Panc1 (cell line): ENCODE measurements around the gene SLC10A7. TPM values are rescaled to one million over a fixed set of nuclear protein-coding genes. Genes with fewer than 3 reads are reported as not detected.

Source experiments
- ATAC-seq: fragments of 200-7000 bp; cut with Tn5 transposase; 2 replicates; pipeline ENCODE4 v1.9.1; 2020; ENCODE audit warnings: mild to moderate bottlenecking, moderate library complexity
- BruUV-seq: library from RNA; stranded (reverse); fragments of 400-500 nt; replicated peaks from 2 replicates; lab custom pipeline; 2021; lab: Mats Ljungman, UMichigan
- CTCF ChIA-PET: fragments of 300-600 bp; sonication (Branson Sonifier 250); formaldehyde crosslinking; loops from one replicate; lab custom pipeline; 2022; ENCODE audit warnings: antibody characterized with exemption; lab: Charles Lee
- POLR2A ChIA-PET: fragments of 300-600 bp; sonication (Branson Sonifier 250); formaldehyde crosslinking; loops from one replicate; lab custom pipeline; 2022; ENCODE audit warnings: antibody characterized with exemption; lab: Charles Lee
- DNase-seq: peaks from one replicate; pipeline ENCODE4 v3.0.0-alpha.2; 2010; ENCODE audit warnings: low read depth, low spot score
- H3K27ac ChIP-seq: 2 replicates; pipeline ENCODE4 v1.5.1; 2011; ENCODE audit warnings: mild to moderate bottlenecking, low read length, inconsistent platforms
- H3K27me3 ChIP-seq: fragments of 200-500 bp; sonication (Bioruptor generic); 2 replicates; pipeline ENCODE4 v1.6.0; 2014; ENCODE audit warnings: low read length, inconsistent platforms; ENCODE audit not compliant: control insufficient read depth, insufficient read depth
- H3K36me3 ChIP-seq: fragments of 200-500 bp; sonication (Bioruptor generic); 2 replicates; pipeline ENCODE4 v1.5.1; 2014; ENCODE audit warnings: inconsistent platforms, mild to moderate bottlenecking, low read length, moderate library complexity; ENCODE audit not compliant: control insufficient read depth, insufficient read depth
- H3K4me1 ChIP-seq: 2 replicates; pipeline ENCODE4 v1.5.1; 2011; ENCODE audit warnings: inconsistent platforms, mild to moderate bottlenecking, low read length, moderate library complexity; ENCODE audit not compliant: control insufficient read depth, insufficient read depth
- H3K4me3 ChIP-seq, 2 experiments: 2 replicates each; pipeline ENCODE4 v1.5.1; 2011 to 2012; ENCODE audit warnings: low read depth in 2 of 2, low read length in 2 of 2, mild to moderate bottlenecking in 2 of 2, inconsistent platforms in 1 of 2, moderate library complexity in 1 of 2
- H3K9me3 ChIP-seq: fragments of 200-500 bp; sonication (Bioruptor generic); 2 replicates; pipeline ENCODE4 v1.5.1; 2014; ENCODE audit warnings: low read depth, mild to moderate bottlenecking, inconsistent platforms, low read length, moderate library complexity; ENCODE audit not compliant: control insufficient read depth, insufficient read depth
- POLR2AphosphoS5 ChIP-seq: IDR thresholded peaks from 2 replicates; pipeline ENCODE4 v1.6.1; 2012; ENCODE audit warnings: mild to moderate bottlenecking, low read depth, low read length, moderate library complexity
- SIN3A ChIP-seq: IDR thresholded peaks from 2 replicates; pipeline ENCODE4 v1.6.1; 2012; ENCODE audit warnings: low read depth, mild to moderate bottlenecking, low read length, moderate library complexity, borderline replicate concordance; ENCODE audit not compliant: insufficient read depth
- in situ Hi-C: cut with HindIII; loops from 2 replicates; pipeline ENCODE4 v1.10.0; 2016; ENCODE audit warnings: low sequenced_read_pairs, low pct_unique_long_range_greater_than_20kb
- intact Hi-C: fragments of 100-400 bp; cut with micrococcal nuclease; formaldehyde crosslinking; loops from one replicate; pipeline ENCODE4 v1.10.0; 2022; ENCODE audit not compliant: unreplicated experiment
- total RNA-seq: library from RNA; stranded (reverse); gene quantifications from one replicate; pipeline ENCODE4 v1.2.1, GENCODE V29; 2021; ENCODE audit not compliant: unreplicated experiment
- TF ChIP-seq, protein P1 (sequence below): fragments of 450-650 bp; IDR thresholded peaks from 2 replicates; pipeline ENCODE4 v1.5.1; 2017; ENCODE audit warnings: mild to moderate bottlenecking
- TF ChIP-seq, protein P2 (sequence below), 2 experiments: IDR thresholded peaks; 2 replicates each; pipeline ENCODE4 v1.6.1; 2011 to 2012; ENCODE audit warnings: low read depth in 2 of 2, control low read depth in 1 of 2, low read length in 1 of 2, mild to moderate bottlenecking in 1 of 2, moderate library complexity in 1 of 2; ENCODE audit not compliant: insufficient read depth in 1 of 2

The SLC10A7 gene
- total RNA-seq, 1 experiment from 2014 or later, result 1.5 TPM

DNA sequence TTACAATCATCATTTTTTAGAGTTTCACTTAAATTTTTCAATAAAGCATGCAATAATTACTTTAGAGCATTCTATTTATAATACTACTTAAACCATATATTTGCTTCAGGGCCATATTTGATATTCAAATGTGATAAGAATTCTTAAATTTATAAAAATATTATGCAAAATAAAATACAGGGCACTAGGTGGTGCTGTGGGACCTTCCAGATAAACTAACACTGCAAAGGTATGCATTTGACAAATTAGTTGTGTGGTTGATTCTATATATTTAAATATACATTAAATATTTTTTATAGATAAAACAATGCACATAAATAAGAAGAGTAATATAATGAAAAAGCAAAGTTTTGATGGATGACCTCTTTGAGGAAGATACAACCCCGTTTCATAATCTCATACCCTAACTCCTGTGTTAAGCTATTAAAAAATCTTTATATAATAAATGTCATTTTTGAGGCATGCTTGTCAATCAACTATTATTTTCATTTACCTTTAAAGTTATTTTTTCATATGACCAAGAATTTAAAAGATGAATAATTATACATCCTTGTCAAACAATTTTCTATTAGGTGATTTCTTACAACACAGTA lies 179.0 kb downstream of the SLC10A7 start:
- POLR2A ChIA-PET, result no interaction called here
- Histone ChIP-seq H3K4me1 (no peaks in the 10 kb centered on the region), H3K9me3 (no peaks in the 10 kb centered on the region), H3K36me3 (no peaks in the 10 kb centered on the region), H3K27me3 (no peaks in the 10 kb centered on the region), H3K27ac (no peak overlapping the region), H3K4me3 (no peak overlapping the region)
- CTCF ChIA-PET, result interaction anchor here (0.6 kb wide), 1 partner anchor 155 kb away, joined by 5 read pairs; no protein-coding TSS in a partner anchor
- intact Hi-C loops, result loop anchor here (1.0 to 5.0 kb wide), 2 partner anchors 574 to 755 kb away; no protein-coding TSS in a partner anchor
- in situ Hi-C loops, result no loop called here
- DNase-seq (no peak), ATAC-seq (no peak)
- BruUV-seq, result no TSS peak
- TF ChIP-seq, protein P1, sequence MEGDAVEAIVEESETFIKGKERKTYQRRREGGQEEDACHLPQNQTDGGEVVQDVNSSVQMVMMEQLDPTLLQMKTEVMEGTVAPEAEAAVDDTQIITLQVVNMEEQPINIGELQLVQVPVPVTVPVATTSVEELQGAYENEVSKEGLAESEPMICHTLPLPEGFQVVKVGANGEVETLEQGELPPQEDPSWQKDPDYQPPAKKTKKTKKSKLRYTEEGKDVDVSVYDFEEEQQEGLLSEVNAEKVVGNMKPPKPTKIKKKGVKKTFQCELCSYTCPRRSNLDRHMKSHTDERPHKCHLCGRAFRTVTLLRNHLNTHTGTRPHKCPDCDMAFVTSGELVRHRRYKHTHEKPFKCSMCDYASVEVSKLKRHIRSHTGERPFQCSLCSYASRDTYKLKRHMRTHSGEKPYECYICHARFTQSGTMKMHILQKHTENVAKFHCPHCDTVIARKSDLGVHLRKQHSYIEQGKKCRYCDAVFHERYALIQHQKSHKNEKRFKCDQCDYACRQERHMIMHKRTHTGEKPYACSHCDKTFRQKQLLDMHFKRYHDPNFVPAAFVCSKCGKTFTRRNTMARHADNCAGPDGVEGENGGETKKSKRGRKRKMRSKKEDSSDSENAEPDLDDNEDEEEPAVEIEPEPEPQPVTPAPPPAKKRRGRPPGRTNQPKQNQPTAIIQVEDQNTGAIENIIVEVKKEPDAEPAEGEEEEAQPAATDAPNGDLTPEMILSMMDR, result peak; percentile 13; the same call in 1 of the 2 replicates
- TF ChIP-seq, protein P2, sequence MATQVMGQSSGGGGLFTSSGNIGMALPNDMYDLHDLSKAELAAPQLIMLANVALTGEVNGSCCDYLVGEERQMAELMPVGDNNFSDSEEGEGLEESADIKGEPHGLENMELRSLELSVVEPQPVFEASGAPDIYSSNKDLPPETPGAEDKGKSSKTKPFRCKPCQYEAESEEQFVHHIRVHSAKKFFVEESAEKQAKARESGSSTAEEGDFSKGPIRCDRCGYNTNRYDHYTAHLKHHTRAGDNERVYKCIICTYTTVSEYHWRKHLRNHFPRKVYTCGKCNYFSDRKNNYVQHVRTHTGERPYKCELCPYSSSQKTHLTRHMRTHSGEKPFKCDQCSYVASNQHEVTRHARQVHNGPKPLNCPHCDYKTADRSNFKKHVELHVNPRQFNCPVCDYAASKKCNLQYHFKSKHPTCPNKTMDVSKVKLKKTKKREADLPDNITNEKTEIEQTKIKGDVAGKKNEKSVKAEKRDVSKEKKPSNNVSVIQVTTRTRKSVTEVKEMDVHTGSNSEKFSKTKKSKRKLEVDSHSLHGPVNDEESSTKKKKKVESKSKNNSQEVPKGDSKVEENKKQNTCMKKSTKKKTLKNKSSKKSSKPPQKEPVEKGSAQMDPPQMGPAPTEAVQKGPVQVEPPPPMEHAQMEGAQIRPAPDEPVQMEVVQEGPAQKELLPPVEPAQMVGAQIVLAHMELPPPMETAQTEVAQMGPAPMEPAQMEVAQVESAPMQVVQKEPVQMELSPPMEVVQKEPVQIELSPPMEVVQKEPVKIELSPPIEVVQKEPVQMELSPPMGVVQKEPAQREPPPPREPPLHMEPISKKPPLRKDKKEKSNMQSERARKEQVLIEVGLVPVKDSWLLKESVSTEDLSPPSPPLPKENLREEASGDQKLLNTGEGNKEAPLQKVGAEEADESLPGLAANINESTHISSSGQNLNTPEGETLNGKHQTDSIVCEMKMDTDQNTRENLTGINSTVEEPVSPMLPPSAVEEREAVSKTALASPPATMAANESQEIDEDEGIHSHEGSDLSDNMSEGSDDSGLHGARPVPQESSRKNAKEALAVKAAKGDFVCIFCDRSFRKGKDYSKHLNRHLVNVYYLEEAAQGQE (IDR thresholded peaks at IDR 0.05; ENCODE audit: insufficient read depth in 1 of 2, low read depth in 2 of 2, low read length in 1 of 2), result no peak

DNA sequence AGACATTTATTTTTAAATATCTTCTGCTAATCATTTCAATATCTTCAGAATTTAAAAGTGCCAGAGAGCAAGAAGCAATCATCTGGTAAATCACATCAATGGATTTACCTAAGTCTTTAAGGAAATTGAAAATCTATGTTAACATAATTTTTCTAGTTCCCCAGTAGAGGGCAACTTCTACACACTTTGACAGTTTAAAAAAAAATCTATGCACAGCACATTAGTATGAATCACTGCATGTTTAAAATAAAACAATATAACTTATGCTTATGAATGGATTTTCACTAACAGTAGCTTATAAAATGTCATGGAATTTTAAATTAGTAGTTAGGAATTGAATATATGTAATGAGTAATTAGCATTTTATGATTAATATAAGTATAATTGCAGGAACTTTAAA lies 180.9 kb downstream of the SLC10A7 start:
- H3K36me3 ChIP-seq, result no peaks in the 10 kb centered on the region
- no peaks in the 10 kb centered on the region for H3K27me3 ChIP-seq
- CTCF ChIA-PET, result no interaction called here
- POLR2A ChIA-PET, result no interaction called here
- DNase-seq (no peak), ATAC-seq (no peak)
- H3K4me1 ChIP-seq, result no peaks in the 10 kb centered on the region
- TF ChIP-seq, protein P2 (IDR thresholded peaks at IDR 0.05; ENCODE audit: insufficient read depth in 1 of 2, low read depth in 2 of 2, low read length in 1 of 2), result no peak
- no peak for TF ChIP-seq SIN3A
- TF ChIP-seq POLR2AphosphoS5, result no peak
- TF ChIP-seq, protein P1, result peak; percentile 27; the same call in 1 of the 2 replicates
- no peak overlapping the region for H3K4me3 ChIP-seq
- H3K27ac ChIP-seq, result no peak overlapping the region
- BruUV-seq, result no TSS peak
- intact Hi-C loops (loop anchor here (5.0 kb wide), 1 partner anchor 757 kb away; no protein-coding TSS in a partner anchor), in situ Hi-C loops (no loop called here)
- no peaks in the 10 kb centered on the region for H3K9me3 ChIP-seq
